Activated CD8-positive, alpha-beta T cell treated with anti-CD3 and anti-CD28 coated beads for 36 hours (primary cell): ENCODE data around the gene TPP1. TPM values are rescaled to one million over a fixed set of nuclear protein-coding genes. Genes with fewer than 3 reads are reported as not detected.

ENCODE experiments used
- ATAC-seq: fragments of 200-7000 bp; cut with Tn5 transposase; one replicate; pipeline ENCODE4 v1.10.0; 2021; ENCODE audit warnings: mild to moderate bottlenecking, moderate library complexity
- CTCF ChIA-PET: fragments of 350-600 bp; sonication (Branson Sonifier 250); formaldehyde crosslinking; loops from one replicate; lab custom pipeline; 2021; ENCODE audit warnings: antibody characterized with exemption; lab: Charles Lee
- POLR2A ChIA-PET: fragments of 350-600 bp; sonication (Branson Sonifier 250); formaldehyde crosslinking; loops from one replicate; lab custom pipeline; 2021; ENCODE audit warnings: antibody characterized with exemption; lab: Charles Lee
- DNase-seq: peaks from one replicate; pipeline ENCODE4 v3.0.0-alpha.2; 2020
- H3K27ac Mint-ChIP-seq: one replicate; pipeline ENCODE4 v1.8.0; 2021; ENCODE audit warnings: mild to moderate bottlenecking, mixed read lengths
- H3K27me3 Mint-ChIP-seq: one replicate; pipeline ENCODE4 v1.8.0; 2021; ENCODE audit warnings: mixed read lengths
- H3K36me3 Mint-ChIP-seq: one replicate; pipeline ENCODE4 v1.8.0; 2021; ENCODE audit warnings: low read depth, mixed read lengths
- H3K4me1 Mint-ChIP-seq: one replicate; pipeline ENCODE4 v1.8.0; 2021; ENCODE audit warnings: low read depth, mixed read lengths
- H3K4me3 Mint-ChIP-seq: one replicate; pipeline ENCODE4 v1.8.0; 2021; ENCODE audit warnings: mild to moderate bottlenecking, moderate library complexity, mixed read lengths
- H3K9me3 Mint-ChIP-seq: one replicate; pipeline ENCODE4 v1.8.0; 2021; ENCODE audit warnings: mixed read lengths
- intact Hi-C: fragments of 100-400 bp; cut with micrococcal nuclease; formaldehyde crosslinking; loops from one replicate; pipeline ENCODE4 v1.10.0; 2022
- total RNA-seq, 2 experiments: library from RNA; stranded (reverse); gene quantifications; one replicate each; pipeline ENCODE4 v1.2.3, GENCODE V29; 2021
- TF ChIP-seq, protein P1 (sequence below): fragments of 200-600 bp; IDR thresholded peaks from one replicate; pipeline ENCODE4 v1.8.0; 2022; ENCODE audit warnings: antibody characterized with exemption, mild to moderate bottlenecking

The TPP1 gene
- total RNA-seq, 2 experiments from 2014 or later: 28.1 to 31.4 TPM

DNA sequence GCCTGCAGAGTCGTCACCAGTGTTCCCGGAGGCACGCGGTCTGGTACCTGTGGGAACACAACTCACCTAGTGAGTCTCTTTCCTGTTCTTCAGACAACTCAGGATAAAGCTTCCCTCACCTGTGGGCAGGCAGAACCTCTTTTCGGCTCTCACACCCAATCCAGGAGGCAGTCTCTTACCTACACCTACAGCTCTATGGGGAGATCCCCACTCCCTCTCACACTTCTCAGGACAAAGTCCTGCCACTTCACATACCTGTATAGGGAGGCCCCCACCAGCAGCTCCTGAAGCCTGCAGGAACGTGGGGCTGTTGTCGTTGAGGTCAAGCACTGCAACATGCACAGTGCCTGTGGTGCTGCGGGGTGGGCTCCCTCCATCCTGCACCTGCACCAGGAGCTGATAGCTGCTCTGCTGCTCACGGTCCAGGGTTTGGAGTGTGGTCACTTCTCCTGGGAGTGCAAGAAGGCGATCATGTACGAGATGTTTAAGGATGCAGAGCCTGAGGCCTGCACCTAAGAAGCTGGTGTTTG, 12.2 kb upstream of the TPP1 start:
- ChIA-PET CTCF (interaction anchor here (0.9 to 1.5 kb wide), 4 partner anchors 9 to 52 kb away, joined by 3 to 5 read pairs (median 4); partner anchors contain the start of gene MRPL17), POLR2A (interaction anchor here (0.5 to 1.4 kb wide), 9 partner anchors 10 to 26 kb away, joined by 3 to 7 read pairs (median 4); partner anchors contain the start of genes TAF10 and TPP1)
- DNase-seq: no peak
- Mint-ChIP-seq H3K36me3 (peaks cover 3% of the 10 kb centered on the region), H3K4me1 (peaks cover 17% of the 10 kb centered on the region), H3K27ac (no peak overlapping the region), H3K9me3 (no peaks in the 10 kb centered on the region), H3K27me3 (no peaks in the 10 kb centered on the region), H3K4me3 (no peak overlapping the region)
- no peak for ATAC-seq
- intact Hi-C loops: no loop called here
- TF ChIP-seq, protein P1, sequence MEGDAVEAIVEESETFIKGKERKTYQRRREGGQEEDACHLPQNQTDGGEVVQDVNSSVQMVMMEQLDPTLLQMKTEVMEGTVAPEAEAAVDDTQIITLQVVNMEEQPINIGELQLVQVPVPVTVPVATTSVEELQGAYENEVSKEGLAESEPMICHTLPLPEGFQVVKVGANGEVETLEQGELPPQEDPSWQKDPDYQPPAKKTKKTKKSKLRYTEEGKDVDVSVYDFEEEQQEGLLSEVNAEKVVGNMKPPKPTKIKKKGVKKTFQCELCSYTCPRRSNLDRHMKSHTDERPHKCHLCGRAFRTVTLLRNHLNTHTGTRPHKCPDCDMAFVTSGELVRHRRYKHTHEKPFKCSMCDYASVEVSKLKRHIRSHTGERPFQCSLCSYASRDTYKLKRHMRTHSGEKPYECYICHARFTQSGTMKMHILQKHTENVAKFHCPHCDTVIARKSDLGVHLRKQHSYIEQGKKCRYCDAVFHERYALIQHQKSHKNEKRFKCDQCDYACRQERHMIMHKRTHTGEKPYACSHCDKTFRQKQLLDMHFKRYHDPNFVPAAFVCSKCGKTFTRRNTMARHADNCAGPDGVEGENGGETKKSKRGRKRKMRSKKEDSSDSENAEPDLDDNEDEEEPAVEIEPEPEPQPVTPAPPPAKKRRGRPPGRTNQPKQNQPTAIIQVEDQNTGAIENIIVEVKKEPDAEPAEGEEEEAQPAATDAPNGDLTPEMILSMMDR: no peak

DNA sequence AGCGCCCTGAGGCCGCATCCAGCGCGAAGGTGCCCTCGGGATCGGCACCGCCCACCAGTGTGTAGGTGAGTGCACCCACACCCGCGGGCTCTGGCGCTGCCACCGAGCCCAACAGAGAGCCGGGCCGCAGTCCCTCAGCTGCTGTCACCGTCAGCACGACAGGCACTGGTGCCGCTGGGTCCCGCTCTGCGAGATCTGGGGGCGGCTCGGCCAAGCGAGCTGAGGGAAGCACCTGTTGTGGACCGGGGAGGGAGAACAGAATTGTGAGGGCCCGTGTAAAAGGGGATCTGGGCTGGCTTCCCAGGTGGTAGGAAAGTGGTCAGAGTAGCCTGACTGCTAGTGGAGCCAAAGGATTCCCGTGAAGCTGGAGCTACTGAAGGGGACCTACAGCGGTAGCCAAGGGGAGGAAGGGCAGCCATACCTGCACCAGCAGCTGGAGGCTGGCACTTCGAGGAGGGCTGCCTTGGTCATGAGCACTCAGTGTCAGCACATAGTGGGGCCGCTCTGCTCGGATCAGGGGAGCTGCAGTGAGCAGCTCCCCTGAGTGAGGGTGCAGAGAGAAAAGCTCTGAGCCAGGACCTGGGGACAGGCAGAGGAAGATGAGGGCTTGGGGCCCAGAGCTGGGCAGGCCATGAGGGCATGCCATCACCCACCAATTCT, 11.5 kb upstream of the TPP1 start:
- H3K27me3 Mint-ChIP-seq: no peaks in the 10 kb centered on the region
- H3K4me1 Mint-ChIP-seq: peaks cover 19% of the 10 kb centered on the region
- peaks cover 3% of the 10 kb centered on the region for H3K36me3 Mint-ChIP-seq
- ATAC-seq: no peak
- no peak for DNase-seq
- ChIA-PET POLR2A (interaction anchor here (1.2 to 1.4 kb wide), 4 partner anchors 12 to 26 kb away, joined by 3 to 7 read pairs (median 4); partner anchors contain the start of genes TAF10 and TPP1), CTCF (interaction anchor here (1.2 to 1.5 kb wide), 3 partner anchors 9 to 52 kb away, joined by 4 to 5 read pairs (median 4); partner anchors contain the start of gene MRPL17)
- intact Hi-C loops: no loop called here
- H3K4me3 Mint-ChIP-seq: no peak overlapping the region
- H3K9me3 Mint-ChIP-seq: no peaks in the 10 kb centered on the region
- TF ChIP-seq, protein P1: no peak
- no peak overlapping the region for H3K27ac Mint-ChIP-seq

DNA sequence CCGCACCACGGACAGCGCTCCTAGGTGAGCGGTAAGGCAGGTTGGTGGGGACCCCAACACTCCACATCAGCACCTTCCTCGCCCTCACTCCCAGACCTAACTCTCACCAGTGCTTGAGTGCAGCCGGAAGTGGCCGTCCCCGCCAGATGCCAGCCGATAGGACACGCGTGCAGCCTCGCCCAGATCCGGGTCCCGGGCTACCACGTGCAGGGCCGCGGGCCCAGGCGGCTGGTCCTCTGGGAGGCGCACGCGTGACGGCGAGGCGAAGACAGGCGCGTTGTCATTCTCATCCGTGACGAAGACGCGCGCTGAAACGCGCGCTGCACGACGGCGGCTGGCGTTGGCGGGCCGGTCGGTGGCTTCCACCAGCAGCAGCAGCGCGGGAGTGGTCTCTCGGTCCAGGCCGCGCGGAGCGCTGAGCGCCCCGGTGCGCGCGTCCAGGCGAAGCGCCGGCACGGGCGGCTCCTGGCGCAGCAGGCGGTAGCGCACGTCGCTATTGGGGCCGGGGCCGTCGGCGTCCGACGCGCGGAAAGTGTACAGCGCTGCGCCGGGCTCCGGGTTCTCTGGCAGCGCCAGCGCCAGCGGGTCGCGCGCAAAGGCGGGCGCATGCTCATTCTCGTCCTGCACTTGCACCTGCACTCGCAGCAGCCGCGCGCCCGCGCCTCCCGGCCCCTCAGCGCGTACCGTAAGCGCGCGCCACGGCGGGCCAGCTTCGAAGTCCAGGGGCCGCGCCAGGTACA, 10.8 kb upstream of the TPP1 start:
- H3K27me3 Mint-ChIP-seq: no peaks in the 10 kb centered on the region
- no peak overlapping the region for H3K27ac Mint-ChIP-seq
- CTCF ChIA-PET: interaction anchor here (1.2 to 1.5 kb wide), 2 partner anchors 20 to 53 kb away, joined by 3 to 4 read pairs; partner anchors contain the start of gene MRPL17
- POLR2A ChIA-PET: interaction anchor here (1.2 to 1.3 kb wide), 2 partner anchors 12 to 27 kb away, joined by 4 to 7 read pairs; partner anchors contain the start of gene TPP1
- no peaks in the 10 kb centered on the region for H3K9me3 Mint-ChIP-seq
- peaks cover 3% of the 10 kb centered on the region for H3K36me3 Mint-ChIP-seq
- H3K4me1 Mint-ChIP-seq: peaks cover 19% of the 10 kb centered on the region
- no peak for DNase-seq
- TF ChIP-seq, protein P1: no peak
- ATAC-seq: no peak
- no peak overlapping the region for H3K4me3 Mint-ChIP-seq
- intact Hi-C loops: no loop called here

DNA sequence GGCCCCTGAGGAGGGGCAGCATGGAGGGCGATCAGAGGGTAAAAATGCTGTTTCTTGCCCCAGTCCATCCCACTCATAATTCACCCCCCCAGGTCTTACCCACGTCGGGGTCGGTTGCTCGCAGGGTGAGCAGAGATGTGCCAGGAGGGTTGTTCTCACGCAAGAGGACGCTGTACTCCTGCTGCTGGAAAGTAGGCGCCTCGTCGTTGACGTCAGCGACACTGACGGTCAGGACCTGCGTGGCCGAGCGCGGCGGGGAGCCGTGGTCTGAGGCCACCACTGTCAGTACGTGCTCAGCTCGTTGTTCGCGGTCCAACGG, 10.3 kb upstream of the TPP1 start:
- intact Hi-C loops: no loop called here
- Mint-ChIP-seq H3K27me3 (no peaks in the 10 kb centered on the region), H3K27ac (no peak overlapping the region), H3K4me3 (no peak overlapping the region), H3K9me3 (no peaks in the 10 kb centered on the region), H3K4me1 (peaks cover 19% of the 10 kb centered on the region), H3K36me3 (peaks cover 3% of the 10 kb centered on the region)
- TF ChIP-seq, protein P1: no peak
- CTCF ChIA-PET: interaction anchor here (0.7 to 1.5 kb wide), 3 partner anchors 11 to 21 kb away, joined by 3 read pairs; partner anchors contain the start of gene TPP1
- POLR2A ChIA-PET: no interaction called here
- ATAC-seq (no peak), DNase-seq (no peak)
